Endothelial cell of umbilical vein (primary cell): ENCODE measurements around the gene VBP1.

Source experiments
- EZH2 ChIP-seq: IDR thresholded peaks from 2 replicates; pipeline ENCODE4 v1.6.1; 2012; ENCODE audit warnings: borderline replicate concordance, low read depth, mild to moderate bottlenecking, moderate library complexity, low read length, inconsistent platforms; ENCODE audit not compliant: severe bottlenecking
- FOS ChIP-seq: IDR thresholded peaks from 2 replicates; pipeline ENCODE4 v1.6.1; 2011; ENCODE audit warnings: mild to moderate bottlenecking, low read length, moderate library complexity, borderline replicate concordance; ENCODE audit not compliant: insufficient read depth
- GATA2 ChIP-seq: IDR thresholded peaks from 2 replicates; pipeline ENCODE4 v1.7.0; 2011; ENCODE audit warnings: low read depth, mild to moderate bottlenecking, moderate library complexity, mixed read lengths, low read length; ENCODE audit not compliant: insufficient read length, insufficient read depth
- JUN ChIP-seq: IDR thresholded peaks from 2 replicates; pipeline ENCODE4 v1.6.1; 2011; ENCODE audit warnings: borderline replicate concordance, low read depth; ENCODE audit not compliant: insufficient read length, insufficient read depth
- MYC ChIP-seq: IDR thresholded peaks from one replicate; pipeline ENCODE4 v1.6.1; 2011; ENCODE audit warnings: mild to moderate bottlenecking, low read depth, low read length
- POLR2A ChIP-seq: IDR thresholded peaks from 2 replicates; pipeline ENCODE4 v1.6.1; 2012; ENCODE audit warnings: low read depth, mild to moderate bottlenecking, control low read depth, low read length
- POLR2AphosphoS5 ChIP-seq: IDR thresholded peaks from 2 replicates; pipeline ENCODE4 v1.6.1; 2012; ENCODE audit warnings: low read depth, mild to moderate bottlenecking, control low read depth, low read length, moderate library complexity; ENCODE audit not compliant: insufficient read depth
- TF ChIP-seq, protein P1 (sequence below), 2 donors: IDR thresholded peaks; 1 replicate in 1 of 2; 2 replicates in 1 of 2; pipeline ENCODE4 v1.5.1; 2011; ENCODE audit warnings: low read length in 2 of 2, mild to moderate bottlenecking in 2 of 2, moderate library complexity in 2 of 2, control low read depth in 1 of 2, inconsistent platforms in 1 of 2, low read depth in 1 of 2; ENCODE audit not compliant: insufficient read depth in 1 of 2; ENCODE audit errors: extremely low read depth in 1 of 2
- TF ChIP-seq, protein P2 (sequence below): IDR thresholded peaks from 2 replicates; pipeline ENCODE4 v1.6.1; 2011; ENCODE audit not compliant: insufficient read depth, insufficient read length

GRCh38 chrX:155215443-155216178, 649 bp upstream of the VBP1 start:
- no peak for TF ChIP-seq POLR2A
- no peak for TF ChIP-seq POLR2AphosphoS5
- TF ChIP-seq, protein P1, sequence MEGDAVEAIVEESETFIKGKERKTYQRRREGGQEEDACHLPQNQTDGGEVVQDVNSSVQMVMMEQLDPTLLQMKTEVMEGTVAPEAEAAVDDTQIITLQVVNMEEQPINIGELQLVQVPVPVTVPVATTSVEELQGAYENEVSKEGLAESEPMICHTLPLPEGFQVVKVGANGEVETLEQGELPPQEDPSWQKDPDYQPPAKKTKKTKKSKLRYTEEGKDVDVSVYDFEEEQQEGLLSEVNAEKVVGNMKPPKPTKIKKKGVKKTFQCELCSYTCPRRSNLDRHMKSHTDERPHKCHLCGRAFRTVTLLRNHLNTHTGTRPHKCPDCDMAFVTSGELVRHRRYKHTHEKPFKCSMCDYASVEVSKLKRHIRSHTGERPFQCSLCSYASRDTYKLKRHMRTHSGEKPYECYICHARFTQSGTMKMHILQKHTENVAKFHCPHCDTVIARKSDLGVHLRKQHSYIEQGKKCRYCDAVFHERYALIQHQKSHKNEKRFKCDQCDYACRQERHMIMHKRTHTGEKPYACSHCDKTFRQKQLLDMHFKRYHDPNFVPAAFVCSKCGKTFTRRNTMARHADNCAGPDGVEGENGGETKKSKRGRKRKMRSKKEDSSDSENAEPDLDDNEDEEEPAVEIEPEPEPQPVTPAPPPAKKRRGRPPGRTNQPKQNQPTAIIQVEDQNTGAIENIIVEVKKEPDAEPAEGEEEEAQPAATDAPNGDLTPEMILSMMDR (IDR thresholded peaks at IDR 0.05; ENCODE audit: extremely low read depth in 1 of 2, insufficient read depth in 1 of 2, low read depth in 1 of 2, low read length in 2 of 2): no peak
- TF ChIP-seq, protein P2, sequence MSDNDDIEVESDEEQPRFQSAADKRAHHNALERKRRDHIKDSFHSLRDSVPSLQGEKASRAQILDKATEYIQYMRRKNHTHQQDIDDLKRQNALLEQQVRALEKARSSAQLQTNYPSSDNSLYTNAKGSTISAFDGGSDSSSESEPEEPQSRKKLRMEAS: no peak
- TF ChIP-seq EZH2: no peak
- TF ChIP-seq MYC: no peak
- no peak for TF ChIP-seq FOS
- no peak for TF ChIP-seq JUN
- no peak for TF ChIP-seq GATA2
